Common myeloid progenitor, CD34-positive (primary cell): ENCODE measurements around the gene MAPK12.

Experiments used
- CTCF ChIA-PET: fragments of 350-600 bp; sonication (Branson Sonifier 250); formaldehyde crosslinking; loops from one replicate; lab custom pipeline; 2021; ENCODE audit warnings: antibody characterized with exemption; lab: Charles Lee
- POLR2A ChIA-PET: fragments of 350-600 bp; sonication (Branson Sonifier 250); formaldehyde crosslinking; loops from one replicate; lab custom pipeline; 2021; ENCODE audit warnings: antibody characterized with exemption; lab: Charles Lee
- DNase-seq, 3 donors: peaks; one replicate each; pipeline versions ENCODE4 v3.0.0 to v3.0.0-alpha.2; 2013
- H3K27ac ChIP-seq, 2 experiments: 1 replicate in 1 of 2; 2 replicates in 1 of 2; pipeline ENCODE4 v1.7.0; 2013; ENCODE audit warnings: inconsistent platforms in 2 of 2, low read length in 2 of 2, mild to moderate bottlenecking in 2 of 2, low read depth in 1 of 2, moderate library complexity in 1 of 2; ENCODE audit not compliant: severe bottlenecking in 2 of 2, insufficient read depth in 1 of 2, poor library complexity in 1 of 2
- H3K27me3 ChIP-seq, 5 experiments: replicated peaks in 2 of 5; 1 replicate in 3 of 5; 2 replicates in 2 of 5; pipeline versions ENCODE4 v1.6.1 to v1.7.0; 2013; ENCODE audit warnings: low read length in 4 of 5, mild to moderate bottlenecking in 2 of 5, moderate library complexity in 2 of 5, inconsistent platforms in 1 of 5; ENCODE audit not compliant: insufficient read depth in 5 of 5, control insufficient read depth in 4 of 5
- H3K36me3 ChIP-seq, 4 experiments: 1 replicate in 2 of 4; 2 replicates in 2 of 4; pipeline versions ENCODE4 v1.6.1 to v1.7.0; 2013; ENCODE audit warnings: low read length in 3 of 4, control low read depth in 1 of 4, mild to moderate bottlenecking in 1 of 4; ENCODE audit not compliant: control insufficient read depth in 4 of 4, insufficient read depth in 4 of 4
- H3K4me1 ChIP-seq, 4 experiments: 1 replicate in 3 of 4; 2 replicates in 1 of 4; pipeline versions ENCODE4 v1.6.1 to v1.7.1; 2013; ENCODE audit warnings: low read length in 3 of 4, mild to moderate bottlenecking in 3 of 4, control low read depth in 1 of 4, inconsistent platforms in 1 of 4, moderate library complexity in 1 of 4; ENCODE audit not compliant: control insufficient read depth in 4 of 4, insufficient read depth in 4 of 4; ENCODE audit errors: control extremely low read depth in 1 of 4
- H3K4me3 ChIP-seq, 7 experiments: 1 replicate in 4 of 7; 2 replicates in 3 of 7; pipeline versions ENCODE4 v1.5.1 to v1.7.0; 2013; ENCODE audit warnings: mild to moderate bottlenecking in 7 of 7, low read length in 6 of 7, moderate library complexity in 6 of 7, inconsistent platforms in 2 of 7, low read depth in 2 of 7, control low read depth in 1 of 7; ENCODE audit not compliant: insufficient read depth in 4 of 7, control insufficient read depth in 1 of 7; ENCODE audit errors: extremely low read depth in 1 of 7
- H3K9me3 ChIP-seq, 5 experiments: 1 replicate in 4 of 5; 2 replicates in 1 of 5; pipeline versions ENCODE4 v1.6.1 to v1.7.1; 2013; ENCODE audit warnings: low read length in 4 of 5, mild to moderate bottlenecking in 2 of 5, inconsistent platforms in 1 of 5, low read depth in 1 of 5, moderate library complexity in 1 of 5; ENCODE audit not compliant: control insufficient read depth in 4 of 5, insufficient read depth in 2 of 5; ENCODE audit errors: control extremely low read depth in 1 of 5
- WGBS: methylation state at CpG from one replicate; pipeline ENCODE4 v1.1.5; 2013; ENCODE audit not compliant: insufficient coverage; 5-methylcytosine and 5-hydroxymethylcytosine counted together

MAPK12 gene

GRCh38 chr22:50287731-50288130 lies 26.2 kb upstream of the MAPK12 start:
- Histone ChIP-seq H3K4me3 (no peak overlapping the region), H3K27ac (no peak overlapping the region), H3K9me3 (no peaks in the 10 kb centered on the region), H3K4me1 (peaks cover 0 to 25% (median 19%) of the 10 kb centered on the region in 4 experiments), H3K36me3 (peaks cover 7 to 78% (median 53%) of the 10 kb centered on the region in 4 experiments), H3K27me3 (no peaks in the 10 kb centered on the region)
- WGBS = 98% methylated on average over 30 of the region's 31 CpGs
- CTCF ChIA-PET = interaction anchor here (0.9 to 1.6 kb wide), 5 partner anchors 9 to 54 kb away, joined by 3 to 8 read pairs (median 5); no protein-coding TSS in a partner anchor
- DNase-seq = no peak
- POLR2A ChIA-PET = interaction anchor here (0.8 kb wide), 1 partner anchor 11 kb away, joined by 3 read pairs; no protein-coding TSS in a partner anchor

GRCh38 chr22:50286701-50287318 lies 25.3 kb upstream of the MAPK12 start:
- CTCF ChIA-PET = no interaction called here
- WGBS = 97% methylated on average over 26 of the region's 40 CpGs
- peaks cover 7 to 87% (median 57%) of the 10 kb centered on the region in 4 experiments for H3K36me3 ChIP-seq
- H3K27ac ChIP-seq = no peak overlapping the region
- POLR2A ChIA-PET = no interaction called here
- no peak for DNase-seq
- peaks cover 0 to 16% (median 10%) of the 10 kb centered on the region in 4 experiments for H3K4me1 ChIP-seq
- H3K27me3 ChIP-seq = no peaks in the 10 kb centered on the region
- H3K9me3 ChIP-seq = no peaks in the 10 kb centered on the region
- H3K4me3 ChIP-seq = no peak overlapping the region

DNA sequence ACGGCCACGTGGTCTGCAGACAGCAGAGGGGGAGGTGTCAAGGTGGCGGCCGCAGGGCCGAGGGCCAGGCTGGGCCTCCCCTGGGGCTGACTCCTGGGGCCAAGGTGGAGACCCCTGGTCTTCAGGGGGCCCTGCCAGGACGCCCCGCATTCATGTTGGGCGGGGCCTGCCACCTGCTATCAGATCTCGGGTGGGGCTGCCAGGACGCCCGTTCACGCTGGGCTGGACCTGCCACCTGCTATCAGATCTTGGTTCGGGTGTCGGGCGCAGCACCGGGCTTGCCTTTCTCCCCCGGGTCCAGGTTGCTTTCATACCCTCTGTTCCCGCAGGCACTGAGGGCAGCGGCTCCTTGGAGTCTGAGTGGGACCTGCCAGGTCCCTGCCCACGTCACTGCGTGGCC lies 24.8 kb upstream of the MAPK12 start:
- Histone ChIP-seq H3K27ac (no peak overlapping the region), H3K27me3 (no peaks in the 10 kb centered on the region), H3K4me3 (no peak overlapping the region), H3K4me1 (peaks cover 0 to 11% (median 5%) of the 10 kb centered on the region in 4 experiments), H3K36me3 (peaks cover 7 to 92% (median 62%) of the 10 kb centered on the region in 4 experiments), H3K9me3 (no peaks in the 10 kb centered on the region)
- WGBS = 98% methylated on average over 19 of the region's 21 CpGs
- ChIA-PET POLR2A (no interaction called here), CTCF (no interaction called here)
- no peak for DNase-seq

DNA sequence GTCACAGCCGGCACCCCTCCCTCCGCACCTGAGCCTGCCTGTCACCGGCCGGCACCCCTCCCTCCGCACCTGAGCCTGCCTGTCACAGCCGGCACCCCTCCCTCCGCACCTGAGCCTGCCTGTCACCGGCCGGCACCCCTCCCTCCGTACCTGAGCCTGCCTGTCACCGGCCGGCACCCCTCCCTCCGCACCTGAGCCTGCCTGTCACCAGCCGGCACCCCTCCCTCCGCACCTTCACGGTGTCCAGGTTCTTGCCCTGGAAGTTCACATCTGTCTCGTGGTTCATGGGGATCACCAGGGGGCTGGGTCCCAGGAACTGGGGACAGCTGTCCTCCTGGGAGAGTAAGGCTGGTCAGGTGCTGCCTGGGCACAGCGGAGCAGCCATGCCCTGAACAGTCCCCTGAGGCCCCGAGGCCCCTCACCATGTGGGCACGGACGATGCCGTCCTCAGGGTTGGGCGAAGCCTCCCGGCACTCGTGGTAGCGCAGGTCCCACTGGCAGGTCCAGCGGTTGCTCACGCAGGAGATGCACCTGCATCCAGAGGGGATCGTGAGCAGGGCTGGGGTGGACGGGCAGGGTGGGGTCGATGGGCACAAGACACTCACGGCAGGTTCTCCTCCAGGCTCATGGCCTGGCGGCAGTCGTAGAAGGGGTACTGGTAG lies 24.2 kb upstream of the MAPK12 start:
- Histone ChIP-seq H3K27me3 (no peaks in the 10 kb centered on the region), H3K9me3 (no peaks in the 10 kb centered on the region), H3K27ac (no peak overlapping the region), H3K36me3 (peaks cover 7 to 93% (median 65%) of the 10 kb centered on the region in 4 experiments), H3K4me1 (peaks cover 0 to 5% (median 0%) of the 10 kb centered on the region in 4 experiments), H3K4me3 (no peak overlapping the region)
- POLR2A ChIA-PET = no interaction called here
- 97% methylated on average over 19 of the region's 34 CpGs for WGBS
- no peak for DNase-seq
- CTCF ChIA-PET = no interaction called here

DNA sequence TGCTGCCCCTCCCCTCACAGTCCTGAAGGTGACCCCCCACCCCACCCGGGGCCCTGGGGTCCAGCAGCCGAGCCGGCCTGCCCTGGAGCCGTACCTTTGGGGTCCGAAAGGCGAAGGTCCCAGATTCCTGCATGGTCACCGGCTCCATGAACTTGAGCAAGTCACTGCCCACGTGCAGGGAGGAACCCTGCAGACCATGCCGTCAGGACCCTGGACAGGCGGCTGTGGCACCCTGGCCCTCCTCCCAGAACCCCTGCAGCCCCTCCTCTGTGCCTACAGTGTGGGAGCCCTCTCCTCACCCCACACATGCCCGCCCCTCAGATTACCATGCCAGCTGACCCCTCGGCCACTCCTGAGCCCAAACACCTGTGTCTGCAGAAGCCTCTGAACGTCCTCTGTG lies 23.0 kb upstream of the MAPK12 start:
- H3K4me3 ChIP-seq = no peak overlapping the region
- CTCF ChIA-PET = interaction anchor here (0.6 kb wide), 1 partner anchor 38 kb away, joined by 3 read pairs; no protein-coding TSS in a partner anchor
- no peak overlapping the region for H3K27ac ChIP-seq
- no peaks in the 10 kb centered on the region for H3K27me3 ChIP-seq
- 95% methylated on average over 13 of the region's 13 CpGs for WGBS
- POLR2A ChIA-PET = no interaction called here
- H3K4me1 ChIP-seq = no peaks in the 10 kb centered on the region
- no peaks in the 10 kb centered on the region for H3K9me3 ChIP-seq
- DNase-seq = no peak
- peaks cover 7 to 91% (median 61%) of the 10 kb centered on the region in 4 experiments for H3K36me3 ChIP-seq

DNA sequence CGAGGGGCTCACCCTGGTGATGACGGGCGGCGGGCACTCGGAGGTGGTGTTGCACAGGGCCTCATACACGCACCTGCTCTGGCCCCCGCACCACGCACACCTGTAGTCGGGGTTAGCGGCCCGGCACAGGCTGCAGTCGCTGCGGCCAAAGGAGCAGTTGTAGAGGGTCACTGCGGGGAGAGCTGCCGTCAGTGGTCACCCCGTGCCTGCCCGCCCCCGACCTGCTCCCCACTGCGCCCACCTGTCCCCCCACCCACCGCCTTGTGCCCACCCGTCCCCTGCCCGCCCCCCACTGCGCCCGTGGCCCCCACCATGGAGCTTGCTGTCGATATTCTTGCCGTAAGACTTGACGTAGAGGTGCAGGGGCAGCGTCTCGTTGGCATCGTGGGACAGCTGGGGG lies 22.3 kb upstream of the MAPK12 start:
- POLR2A ChIA-PET = no interaction called here
- Histone ChIP-seq H3K36me3 (peaks cover 7 to 91% (median 58%) of the 10 kb centered on the region in 4 experiments), H3K4me3 (no peak overlapping the region), H3K27ac (no peak overlapping the region), H3K27me3 (no peaks in the 10 kb centered on the region), H3K9me3 (no peaks in the 10 kb centered on the region), H3K4me1 (no peaks in the 10 kb centered on the region)
- CTCF ChIA-PET = no interaction called here
- DNase-seq = no peak
- WGBS = 94% methylated on average over 13 of the region's 30 CpGs
